GM12801 (cell line): ENCODE measurements around the gene SCN1A.

Experiments
- TF ChIP-seq, protein P1 (sequence below): IDR thresholded peaks from one replicate; pipeline ENCODE4 v1.5.1; 2011; ENCODE audit warnings: control low read depth; ENCODE audit not compliant: insufficient read length; ENCODE audit errors: extremely low read depth

SCN1A gene

DNA sequence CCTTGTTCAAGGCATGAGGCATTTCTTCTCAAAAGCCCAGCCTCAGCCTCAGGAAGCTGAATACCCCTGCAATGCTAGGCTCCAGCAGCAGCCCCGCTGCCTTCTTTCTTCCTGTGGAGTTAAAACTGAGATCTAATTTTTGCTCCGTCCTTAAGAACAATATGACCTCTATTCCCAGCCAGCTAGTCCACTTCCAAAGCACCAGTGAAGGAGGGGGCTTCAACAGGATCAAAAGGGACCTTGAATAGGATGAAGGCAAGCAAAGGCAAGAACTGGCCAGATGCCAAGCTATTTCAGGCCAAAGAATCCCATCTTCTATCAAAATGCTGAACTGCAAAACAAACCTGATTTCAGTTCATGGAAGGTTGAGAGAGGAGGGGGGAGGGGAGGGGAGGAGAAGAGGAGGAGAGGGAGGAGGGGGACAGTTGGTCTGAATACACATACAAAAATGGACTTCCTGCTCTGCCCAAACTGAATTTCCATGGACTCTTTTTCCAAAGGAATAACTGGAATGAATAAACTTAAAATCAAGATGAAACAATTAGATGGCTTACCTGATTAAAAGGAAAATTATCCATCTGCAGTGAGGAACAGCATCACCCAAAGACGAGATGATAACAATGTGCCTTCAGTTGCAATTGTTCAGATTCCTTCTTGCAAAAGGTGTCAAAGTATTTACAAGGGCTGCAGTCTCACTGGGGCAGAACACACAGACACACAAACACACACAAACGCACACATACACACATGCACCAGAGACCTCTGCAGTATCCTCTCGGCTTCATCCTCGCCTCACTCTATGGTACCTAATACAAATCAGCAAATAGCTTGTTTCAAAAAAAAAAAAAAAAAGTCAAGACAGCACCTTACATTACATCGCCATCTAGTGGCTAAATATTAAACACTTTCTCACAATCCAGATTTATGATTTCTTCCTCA, at the start of gene SCN1A:
Gene SCN1A, minus strand, starts transcription at position 804 of the 939 bp plus-strand sequence. CDS start 54,399 bp downstream, outside the sequence.
- TF ChIP-seq, protein P1, sequence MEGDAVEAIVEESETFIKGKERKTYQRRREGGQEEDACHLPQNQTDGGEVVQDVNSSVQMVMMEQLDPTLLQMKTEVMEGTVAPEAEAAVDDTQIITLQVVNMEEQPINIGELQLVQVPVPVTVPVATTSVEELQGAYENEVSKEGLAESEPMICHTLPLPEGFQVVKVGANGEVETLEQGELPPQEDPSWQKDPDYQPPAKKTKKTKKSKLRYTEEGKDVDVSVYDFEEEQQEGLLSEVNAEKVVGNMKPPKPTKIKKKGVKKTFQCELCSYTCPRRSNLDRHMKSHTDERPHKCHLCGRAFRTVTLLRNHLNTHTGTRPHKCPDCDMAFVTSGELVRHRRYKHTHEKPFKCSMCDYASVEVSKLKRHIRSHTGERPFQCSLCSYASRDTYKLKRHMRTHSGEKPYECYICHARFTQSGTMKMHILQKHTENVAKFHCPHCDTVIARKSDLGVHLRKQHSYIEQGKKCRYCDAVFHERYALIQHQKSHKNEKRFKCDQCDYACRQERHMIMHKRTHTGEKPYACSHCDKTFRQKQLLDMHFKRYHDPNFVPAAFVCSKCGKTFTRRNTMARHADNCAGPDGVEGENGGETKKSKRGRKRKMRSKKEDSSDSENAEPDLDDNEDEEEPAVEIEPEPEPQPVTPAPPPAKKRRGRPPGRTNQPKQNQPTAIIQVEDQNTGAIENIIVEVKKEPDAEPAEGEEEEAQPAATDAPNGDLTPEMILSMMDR, result no peak

DNA sequence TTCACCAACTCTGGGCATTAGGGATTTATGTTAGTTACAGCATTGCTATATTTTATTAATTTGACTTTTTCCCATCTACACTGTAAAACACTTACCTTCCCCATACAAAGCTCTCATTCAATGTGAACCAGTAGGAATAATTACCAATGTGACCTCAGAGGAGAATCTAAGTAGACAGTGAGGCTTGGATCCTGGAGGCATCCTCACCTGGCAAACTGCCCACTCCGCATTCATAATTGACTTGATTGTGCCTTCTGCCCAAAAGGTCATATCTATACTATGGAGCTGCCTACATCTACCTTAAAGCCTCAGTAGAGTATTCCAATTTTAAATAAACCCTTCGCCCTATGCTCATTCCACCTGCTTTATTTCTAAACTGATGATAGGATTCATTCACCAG, 45.4 kb upstream of the SCN1A start:
- TF ChIP-seq, protein P1, result no peak

DNA sequence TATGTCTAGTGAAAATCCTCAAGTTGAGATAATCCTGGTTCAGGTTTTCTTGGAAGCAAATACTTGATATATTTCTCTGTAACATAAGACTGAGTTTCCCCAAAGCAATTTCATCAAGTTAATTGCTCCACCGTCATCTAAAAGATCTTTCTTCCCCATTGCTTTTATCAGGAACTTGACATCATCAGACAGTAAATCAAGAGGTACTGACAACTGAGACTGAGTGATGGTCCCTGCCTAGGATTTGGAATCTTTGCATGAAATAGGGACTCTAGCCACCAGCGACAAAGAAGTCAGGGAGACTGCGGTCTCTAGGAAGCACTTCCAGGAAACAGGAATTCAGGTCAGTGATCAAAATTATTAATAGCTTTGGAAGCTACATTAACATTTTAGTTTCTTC, 43.4 kb upstream of the SCN1A start:
- TF ChIP-seq, protein P1, result no peak

DNA sequence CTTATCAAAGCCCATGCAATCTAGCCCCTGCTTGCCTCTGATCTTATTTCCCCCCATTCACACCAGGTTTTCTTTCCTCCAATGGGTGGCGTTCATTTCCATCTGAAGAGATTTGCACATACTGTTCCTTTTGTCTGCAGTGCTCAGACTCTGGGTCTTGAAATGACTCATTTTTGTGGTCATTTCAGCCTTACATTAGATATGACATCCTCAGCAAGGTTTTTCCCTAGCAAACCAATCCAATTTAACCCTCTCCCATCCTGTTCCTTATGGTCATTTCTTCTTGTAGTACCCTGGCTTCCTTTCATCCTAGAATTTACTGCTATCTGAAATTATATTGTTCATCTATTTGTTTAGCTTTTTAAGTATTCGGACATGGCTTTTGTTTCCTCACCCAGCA, 42.5 kb upstream of the SCN1A start:
- TF ChIP-seq, protein P1, result no peak

DNA sequence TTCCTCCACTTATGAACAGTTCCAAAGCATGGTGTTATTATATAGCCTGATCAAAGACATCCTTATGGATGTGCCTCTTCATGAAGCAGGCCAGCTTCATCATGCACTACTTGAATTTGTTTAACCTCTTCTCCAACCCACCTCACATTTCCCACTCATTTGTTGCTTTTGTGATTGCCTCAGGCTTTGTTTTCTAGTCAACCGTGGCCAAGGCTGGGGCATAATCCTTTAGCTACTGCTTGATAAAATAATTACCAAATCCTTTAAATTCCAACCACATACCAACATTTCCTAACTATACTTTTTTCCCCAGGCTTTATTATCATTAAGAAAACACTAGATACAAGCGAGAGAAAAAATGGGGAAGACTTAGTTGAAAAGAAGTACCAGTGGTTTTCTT, 39.6 kb upstream of the SCN1A start:
- TF ChIP-seq, protein P1, result no peak

DNA sequence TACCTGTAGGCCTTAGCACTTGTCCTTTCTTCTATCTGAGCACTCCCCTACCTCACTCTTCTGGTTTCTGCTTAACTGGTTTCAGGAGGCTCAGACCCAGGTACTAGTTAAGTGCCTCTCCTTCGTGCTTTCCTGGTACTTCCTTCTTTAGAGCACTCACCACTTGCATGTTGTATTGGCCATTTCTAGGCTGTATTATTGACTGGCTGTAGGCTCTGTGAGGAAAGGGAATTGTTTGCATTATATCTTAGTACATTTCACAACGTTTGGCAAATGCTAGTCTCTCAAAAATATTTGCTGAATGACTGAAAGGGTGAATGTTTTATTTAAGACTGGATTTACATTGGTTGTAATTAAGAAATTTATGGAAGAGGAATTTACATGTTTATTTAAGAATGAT, 36.0 kb upstream of the SCN1A start:
- TF ChIP-seq, protein P1, result no peak

DNA sequence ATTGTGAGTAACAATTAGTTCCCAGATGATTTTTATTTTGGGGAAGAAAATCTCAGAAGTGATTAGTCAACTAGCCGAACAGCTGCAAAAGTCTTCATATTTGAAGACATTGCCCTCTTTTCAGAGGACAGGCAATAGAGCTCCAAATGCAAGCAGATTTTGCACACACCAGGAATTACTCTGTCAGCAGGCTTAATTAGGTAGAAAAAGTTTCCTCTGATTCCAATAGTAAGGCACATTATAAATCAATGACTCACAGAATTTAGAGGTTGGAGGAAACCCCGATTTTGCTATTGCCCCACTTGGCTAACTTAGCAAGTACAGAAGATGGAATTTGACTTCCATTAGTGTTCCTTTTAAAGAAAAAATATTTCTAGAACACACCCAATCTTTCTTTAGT, 30.7 kb upstream of the SCN1A start:
- TF ChIP-seq, protein P1, result no peak
